Retinal pigment epithelial cell (primary cell): ENCODE measurements around the gene FBLN2.

Source experiments
- DNase-seq: peaks from one replicate; pipeline ENCODE4 v3.0.0-alpha.2; 2010; ENCODE audit warnings: low read depth
- H3K4me3 ChIP-seq: 2 replicates; pipeline ENCODE4 v1.5.1; 2011; ENCODE audit warnings: mild to moderate bottlenecking, low read length, control low read depth, moderate library complexity
- TF ChIP-seq, protein P1 (sequence below): conservative IDR thresholded peaks from 2 replicates; pipeline ENCODE4 v1.5.1; 2011; ENCODE audit warnings: low read depth, low read length, control low read depth, inconsistent platforms

Gene FBLN2

DNA sequence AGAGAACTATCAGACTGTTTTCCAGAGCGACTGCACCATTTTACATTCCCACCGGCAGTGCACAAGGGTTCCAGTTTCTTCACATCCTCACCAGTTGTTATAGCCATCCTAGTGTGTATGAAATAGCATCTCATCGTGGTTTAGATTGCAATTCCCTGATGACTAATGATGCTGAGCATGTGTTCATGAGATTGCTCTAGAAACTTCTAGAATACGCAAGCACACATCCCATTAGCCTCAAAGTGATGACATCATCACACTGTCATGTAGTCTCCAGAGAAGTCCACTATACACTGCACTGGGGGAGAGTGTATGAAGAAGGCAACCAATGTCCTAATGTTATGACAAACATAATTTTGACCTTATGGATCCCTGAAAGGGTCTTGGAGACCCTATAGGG, 30.1 kb downstream of the FBLN2 start:
- TF ChIP-seq, protein P1, sequence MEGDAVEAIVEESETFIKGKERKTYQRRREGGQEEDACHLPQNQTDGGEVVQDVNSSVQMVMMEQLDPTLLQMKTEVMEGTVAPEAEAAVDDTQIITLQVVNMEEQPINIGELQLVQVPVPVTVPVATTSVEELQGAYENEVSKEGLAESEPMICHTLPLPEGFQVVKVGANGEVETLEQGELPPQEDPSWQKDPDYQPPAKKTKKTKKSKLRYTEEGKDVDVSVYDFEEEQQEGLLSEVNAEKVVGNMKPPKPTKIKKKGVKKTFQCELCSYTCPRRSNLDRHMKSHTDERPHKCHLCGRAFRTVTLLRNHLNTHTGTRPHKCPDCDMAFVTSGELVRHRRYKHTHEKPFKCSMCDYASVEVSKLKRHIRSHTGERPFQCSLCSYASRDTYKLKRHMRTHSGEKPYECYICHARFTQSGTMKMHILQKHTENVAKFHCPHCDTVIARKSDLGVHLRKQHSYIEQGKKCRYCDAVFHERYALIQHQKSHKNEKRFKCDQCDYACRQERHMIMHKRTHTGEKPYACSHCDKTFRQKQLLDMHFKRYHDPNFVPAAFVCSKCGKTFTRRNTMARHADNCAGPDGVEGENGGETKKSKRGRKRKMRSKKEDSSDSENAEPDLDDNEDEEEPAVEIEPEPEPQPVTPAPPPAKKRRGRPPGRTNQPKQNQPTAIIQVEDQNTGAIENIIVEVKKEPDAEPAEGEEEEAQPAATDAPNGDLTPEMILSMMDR: no peak
- H3K4me3 ChIP-seq: no peak overlapping the region
- no peak for DNase-seq

DNA sequence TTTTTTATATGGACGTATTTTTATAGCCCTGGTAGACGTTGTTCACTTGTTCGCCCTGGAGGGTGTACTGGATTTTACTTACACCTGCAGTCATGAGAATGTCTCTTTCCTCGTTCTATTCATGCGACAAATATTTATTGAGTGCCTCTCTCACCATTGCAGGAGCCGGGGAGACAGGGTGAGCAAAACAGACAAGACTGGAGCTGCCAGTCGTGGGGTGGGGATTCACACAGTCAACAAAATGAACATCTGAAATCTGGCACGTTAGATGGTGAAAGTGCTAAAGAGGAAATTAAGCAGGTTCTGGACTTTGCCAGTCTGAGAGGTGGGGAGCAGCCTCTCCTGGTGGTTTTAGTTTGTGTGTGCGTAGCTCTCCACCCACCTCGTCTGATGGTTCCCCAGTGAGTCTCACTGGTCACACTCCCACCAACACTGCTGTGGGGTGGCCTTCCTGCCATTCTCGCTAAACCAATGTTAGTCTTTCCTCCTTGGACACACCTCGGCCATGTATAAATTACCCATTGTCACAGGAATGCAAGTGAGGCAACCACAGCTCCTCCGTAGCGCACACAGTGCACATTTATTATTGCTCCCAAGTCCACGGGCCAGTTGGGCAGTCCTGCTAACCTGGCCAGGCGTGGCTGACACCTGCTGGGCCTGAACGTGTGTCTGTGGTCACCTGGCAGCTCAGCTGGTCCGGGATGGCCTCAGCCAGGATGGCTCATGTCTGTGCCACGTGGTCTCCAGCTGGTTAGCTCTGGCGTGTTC, 31.5 kb downstream of the FBLN2 start:
- TF ChIP-seq, protein P1: no peak
- no peak overlapping the region for H3K4me3 ChIP-seq
- no peak for DNase-seq

DNA sequence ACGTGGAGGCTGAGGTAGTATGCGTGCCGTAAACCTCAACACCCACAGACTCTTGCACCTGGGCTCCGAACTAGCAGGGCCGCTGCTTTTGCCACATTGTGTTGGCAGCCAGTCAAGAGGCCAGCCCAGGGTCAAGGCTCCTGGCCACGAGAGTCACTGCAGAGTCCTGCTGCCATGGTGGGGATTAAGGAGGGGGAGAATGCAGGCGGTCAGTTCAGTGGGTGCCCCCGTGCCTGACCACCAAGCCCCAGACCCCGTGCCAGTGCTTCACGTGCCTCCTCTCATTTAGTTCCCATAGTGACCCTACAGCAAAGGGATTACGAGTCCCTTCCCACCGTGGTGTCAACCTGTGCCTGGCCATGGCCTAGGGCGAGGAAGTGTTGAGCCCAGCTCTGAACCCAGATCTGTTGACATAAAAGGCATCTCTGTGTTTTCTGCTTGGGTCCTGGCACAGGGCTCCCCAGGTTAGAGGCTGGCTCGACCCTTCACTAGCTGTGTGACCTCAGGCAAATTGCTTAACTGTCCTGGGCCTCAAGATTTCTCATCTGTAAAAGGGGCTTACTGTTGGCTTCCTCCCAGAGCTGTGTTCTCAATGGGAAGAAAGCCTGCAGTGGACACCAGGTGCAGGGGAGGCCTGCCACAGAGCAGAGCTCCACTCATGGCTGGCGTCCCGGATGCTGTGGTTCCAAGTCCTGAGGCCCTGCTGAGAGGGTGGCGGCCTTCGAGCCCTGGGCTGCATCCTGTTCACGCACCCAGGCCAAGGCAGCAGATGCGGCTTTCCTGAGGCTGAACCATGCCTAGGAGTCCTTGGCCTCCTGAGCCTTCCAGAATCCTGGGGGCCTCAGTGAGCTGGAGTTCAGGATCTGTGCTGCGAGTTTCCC, 32.8 kb downstream of the FBLN2 start:
- TF ChIP-seq, protein P1: no peak
- peak; percentile 83 for DNase-seq
- H3K4me3 ChIP-seq: no peak overlapping the region

DNA sequence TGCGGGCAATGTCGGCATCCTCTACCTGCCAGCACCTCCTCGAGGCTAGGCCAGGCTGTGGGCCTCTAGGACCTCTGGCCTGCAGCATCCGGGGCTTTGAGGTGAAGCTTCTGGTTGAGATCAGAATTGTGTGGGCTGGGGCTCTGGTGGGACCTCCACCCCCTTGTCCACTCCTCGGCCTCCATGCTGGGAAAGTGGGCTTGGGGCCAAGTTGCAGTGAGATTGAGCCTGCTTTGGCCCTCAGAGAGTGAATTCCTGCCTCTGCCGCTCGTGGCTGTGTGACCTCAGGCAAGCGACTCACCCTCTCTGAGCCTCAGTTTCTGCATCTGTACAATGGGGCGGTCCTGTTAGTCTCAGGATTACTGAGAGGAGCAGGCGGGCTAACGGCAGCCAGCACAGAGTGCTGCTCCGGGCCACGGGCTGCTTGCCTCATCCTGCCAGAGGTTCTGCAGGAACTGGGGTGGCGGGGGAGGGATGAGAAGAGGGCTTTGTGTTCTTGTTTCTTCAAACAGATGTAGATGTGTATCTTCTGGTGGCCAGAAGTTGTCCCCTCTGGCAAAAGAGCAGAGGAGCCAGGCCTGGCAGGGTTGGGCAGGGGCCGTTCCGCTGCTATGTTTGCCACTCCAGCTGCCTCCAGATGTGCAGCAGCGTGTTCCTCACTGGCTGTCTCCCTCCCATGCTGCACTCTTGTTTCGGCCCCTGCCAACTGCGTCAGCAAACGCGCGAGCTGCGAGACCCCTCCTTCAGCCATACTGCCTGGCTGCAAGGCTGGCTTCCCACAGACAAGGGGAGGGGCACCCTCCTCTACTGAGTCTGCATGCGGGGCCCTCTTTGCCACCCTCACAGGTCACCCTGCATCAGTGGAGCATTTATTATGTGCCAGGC, 33.7 kb downstream of the FBLN2 start:
- H3K4me3 ChIP-seq: no peak overlapping the region
- TF ChIP-seq, protein P1: no peak
- DNase-seq: no peak

DNA sequence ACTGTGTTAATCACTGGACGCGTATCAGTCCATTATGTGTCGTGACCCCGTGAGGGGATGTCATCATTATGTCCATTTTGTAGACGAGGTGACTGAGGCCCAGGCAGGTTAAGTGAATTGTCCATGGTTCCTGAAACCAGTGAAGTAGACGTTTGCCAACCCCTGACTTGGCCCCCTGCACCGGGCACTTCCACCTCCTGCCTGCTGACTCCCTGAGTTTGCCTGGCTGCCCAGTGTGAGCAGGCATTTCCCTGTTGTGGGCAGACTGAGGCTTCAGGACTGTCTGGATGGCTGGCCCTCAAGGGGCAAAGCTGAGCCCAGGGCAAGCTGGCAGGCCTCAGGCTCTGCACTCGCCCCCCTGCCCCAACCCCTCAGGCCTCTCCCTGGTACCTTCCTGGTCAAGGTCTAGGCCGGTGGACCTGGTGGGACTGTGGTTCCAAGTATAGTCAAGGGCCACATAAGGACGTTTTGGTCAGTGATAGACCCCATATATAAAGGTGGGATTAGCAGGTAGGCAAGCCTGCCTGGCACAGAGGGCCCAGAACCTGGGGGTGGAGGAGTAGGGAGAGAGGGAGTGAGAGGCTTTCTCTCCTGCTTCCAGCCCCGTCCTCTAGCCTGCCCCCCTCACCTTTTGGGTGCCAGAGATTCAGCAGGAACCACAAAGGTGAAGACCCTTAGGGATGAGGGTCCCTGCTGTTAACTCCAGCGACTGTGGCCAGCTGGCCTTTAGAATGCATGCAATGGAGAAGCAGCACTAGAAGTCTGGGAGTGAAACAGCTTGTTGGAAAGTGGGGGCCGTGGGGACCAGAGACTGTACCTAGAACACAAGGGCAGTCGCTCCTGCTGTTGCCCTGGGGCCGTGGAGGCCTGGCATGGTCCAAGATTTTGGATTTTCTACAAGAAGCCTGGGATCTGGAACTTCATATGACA, 34.6 kb downstream of the FBLN2 start:
- no peak overlapping the region for H3K4me3 ChIP-seq
- TF ChIP-seq, protein P1: no peak
- no peak for DNase-seq

DNA sequence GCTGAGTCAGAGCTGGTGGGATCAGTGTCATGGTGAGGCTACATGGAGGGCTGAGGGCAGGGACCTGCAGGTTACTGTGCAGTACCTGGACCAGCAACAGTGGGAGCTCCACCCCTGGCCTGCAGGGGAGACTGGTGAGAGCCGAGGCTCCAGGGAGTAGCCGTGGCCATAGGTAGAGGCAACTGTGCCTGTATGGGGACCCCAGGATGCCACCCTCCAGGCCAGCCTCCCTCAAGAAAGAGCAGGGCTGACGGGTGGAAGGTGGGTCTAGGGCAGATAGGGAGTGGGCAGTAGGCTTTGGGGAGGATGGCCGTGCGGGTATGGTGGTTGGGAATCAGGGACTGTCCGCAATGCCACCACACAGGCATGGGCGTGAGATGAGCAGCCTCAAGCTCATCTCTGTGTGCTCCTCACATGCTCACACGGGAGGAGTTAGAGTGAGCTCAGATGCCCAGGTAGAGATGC, 35.5 kb downstream of the FBLN2 start:
- DNase-seq: no peak

More for the DNA sequence above, 35.5 kb downstream of the FBLN2 start:
- TF ChIP-seq, protein P1: no peak
- no peak overlapping the region for H3K4me3 ChIP-seq
